ENCODE data around the gene HRG. TPM values are rescaled to one million over a fixed set of nuclear protein-coding genes. Genes with fewer than 3 reads are reported as not detected.

Gene HRG
- total RNA-seq, 1 donor from 2014 or later: not detected

DNA sequence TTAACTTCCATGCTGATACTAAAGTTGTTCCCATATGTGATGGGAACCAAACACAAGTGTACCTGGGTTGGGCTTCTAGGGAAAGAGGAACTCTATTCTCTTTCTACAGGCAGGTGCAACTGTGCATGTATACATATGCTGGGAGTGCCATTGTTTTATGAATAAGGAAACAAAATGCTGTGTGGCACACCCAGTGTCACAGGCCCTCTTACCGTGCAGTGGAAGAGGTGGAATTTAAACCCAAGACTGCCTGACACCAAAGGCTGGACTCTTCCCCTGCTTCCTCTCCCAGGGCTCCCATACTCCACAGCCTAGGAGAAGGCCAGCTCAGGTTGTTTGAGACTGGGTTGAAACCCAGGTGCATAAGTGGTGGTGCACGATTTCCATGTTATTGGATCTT lies 27.6 kb upstream of the HRG start:
- no peak for DNase-seq

DNA sequence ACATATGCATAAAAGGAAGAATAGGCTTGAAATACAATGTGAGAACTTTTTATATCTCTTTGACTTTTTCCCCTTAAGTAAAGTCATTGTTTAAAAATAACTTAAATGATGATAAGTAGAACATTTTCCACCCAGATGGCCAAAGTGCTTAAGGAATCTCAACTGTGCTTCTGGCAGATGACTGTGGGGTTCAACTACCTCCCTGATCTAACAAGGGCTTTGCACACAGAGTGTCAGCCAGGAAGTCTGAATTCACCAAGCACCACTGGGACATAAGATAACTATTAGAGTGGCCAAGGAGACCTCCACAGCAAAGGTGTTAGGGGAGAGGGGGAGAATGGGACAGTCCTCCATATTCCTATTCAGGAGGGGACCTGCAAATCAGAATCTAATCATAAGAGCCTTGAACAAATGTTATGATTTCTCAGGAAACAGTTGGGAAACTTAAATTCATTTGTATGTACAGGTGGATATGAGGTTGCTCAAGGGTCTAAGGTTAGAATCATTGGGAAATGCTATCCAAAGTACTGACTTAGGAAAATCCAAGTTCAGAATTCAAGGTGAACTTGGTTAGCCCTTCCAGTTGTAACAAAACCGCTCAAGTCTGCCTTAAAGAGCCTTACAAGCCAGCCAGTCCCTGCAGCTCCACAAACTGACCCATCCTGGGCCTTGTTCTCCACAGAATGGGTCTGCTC lies 25.9 kb upstream of the HRG start, which contains the start of gene FETUB:
Gene FETUB, plus strand, starts transcription at position 622 of the 695 bp plus-strand sequence. Its CDS starts 62 bp downstream, at position 684.
- DNase-seq: no peak

DNA sequence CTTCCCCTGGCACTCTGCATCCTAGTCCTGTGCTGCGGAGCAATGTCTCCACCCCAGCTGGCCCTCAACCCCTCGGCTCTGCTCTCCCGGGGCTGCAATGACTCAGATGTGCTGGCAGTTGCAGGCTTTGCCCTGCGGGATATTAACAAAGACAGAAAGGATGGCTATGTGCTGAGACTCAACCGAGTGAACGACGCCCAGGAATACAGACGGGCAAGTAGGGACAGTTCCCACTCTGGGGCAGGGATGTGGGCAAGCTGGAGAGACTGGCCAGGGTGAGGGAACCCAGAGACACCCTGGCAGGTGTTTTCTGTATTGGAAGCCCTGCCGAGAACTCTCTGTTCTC lies 25.4 kb upstream of the HRG start:
- no peak for DNase-seq

DNA sequence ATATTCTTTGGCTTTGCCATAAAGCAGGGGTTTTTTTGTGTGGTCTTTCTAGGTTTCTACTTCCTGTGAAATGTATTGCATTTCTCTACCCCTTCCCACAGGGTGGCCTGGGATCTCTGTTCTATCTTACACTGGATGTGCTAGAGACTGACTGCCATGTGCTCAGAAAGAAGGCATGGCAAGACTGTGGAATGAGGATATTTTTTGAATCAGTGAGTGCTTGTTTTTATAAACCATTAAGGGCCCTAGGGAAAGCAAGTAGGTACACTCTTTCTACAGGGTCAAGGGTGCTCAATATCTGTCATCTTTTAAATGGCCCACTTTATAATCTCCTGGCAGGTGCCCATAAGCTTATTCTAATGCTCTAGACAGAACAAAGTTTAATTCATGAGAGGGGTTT lies 24.9 kb upstream of the HRG start:
- DNase-seq: no peak

DNA sequence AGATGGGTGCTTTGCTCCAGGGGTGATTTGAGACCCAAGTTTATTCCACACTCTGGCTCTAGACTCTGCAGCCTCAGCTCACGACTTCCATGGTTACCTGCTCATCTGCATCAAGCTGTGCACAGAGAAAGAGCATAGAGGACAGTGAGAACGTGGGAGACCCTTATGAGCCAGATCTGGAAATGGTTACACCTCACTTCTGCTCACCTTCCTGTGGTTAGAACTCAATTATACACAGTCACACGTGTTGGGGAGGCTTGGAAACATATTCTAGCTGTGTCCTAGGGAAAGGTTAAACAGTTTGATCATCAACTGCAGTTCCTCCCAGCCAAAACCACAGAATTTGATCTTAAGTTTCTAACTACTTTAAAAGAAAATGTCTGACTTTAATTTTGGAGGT lies 23.8 kb upstream of the HRG start:
- no peak for DNase-seq

DNA sequence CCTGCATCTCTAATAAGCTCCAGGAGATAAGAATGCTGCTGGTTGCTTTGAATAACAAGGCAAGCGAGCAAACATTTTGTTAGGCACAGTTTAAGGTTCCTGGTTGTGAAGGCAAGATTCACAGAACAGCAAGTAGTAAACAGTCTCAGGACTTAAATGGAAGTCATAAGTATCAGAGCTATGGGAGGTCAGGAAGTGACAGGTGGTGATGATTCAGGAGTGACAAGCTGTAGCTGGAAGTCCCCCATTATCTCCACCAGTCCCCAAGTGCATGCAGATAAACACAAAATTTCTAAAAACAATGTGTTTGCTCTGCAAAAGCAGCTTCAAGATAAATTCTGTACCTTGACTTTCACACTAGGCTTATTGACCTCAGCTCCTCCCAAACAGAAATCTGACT lies 22.3 kb upstream of the HRG start:
- DNase-seq: no peak

DNA sequence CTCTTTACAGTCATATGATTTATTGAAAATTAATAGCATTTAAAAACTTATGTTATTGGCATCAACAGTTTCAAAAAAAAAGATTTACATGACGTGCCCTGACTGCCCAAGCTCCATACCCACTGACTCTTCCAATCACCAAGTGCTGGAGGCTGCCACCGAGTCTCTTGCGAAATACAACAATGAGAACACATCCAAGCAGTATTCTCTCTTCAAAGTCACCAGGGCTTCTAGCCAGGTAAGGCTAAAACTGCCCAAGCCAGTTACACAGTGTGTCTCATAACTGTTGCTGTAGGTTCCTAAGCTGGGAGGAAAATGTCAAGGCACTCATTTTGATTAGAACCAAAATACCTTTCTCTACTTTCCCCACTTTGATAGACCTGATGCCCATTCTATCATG lies 21.1 kb upstream of the HRG start:
- DNase-seq: no peak

DNA sequence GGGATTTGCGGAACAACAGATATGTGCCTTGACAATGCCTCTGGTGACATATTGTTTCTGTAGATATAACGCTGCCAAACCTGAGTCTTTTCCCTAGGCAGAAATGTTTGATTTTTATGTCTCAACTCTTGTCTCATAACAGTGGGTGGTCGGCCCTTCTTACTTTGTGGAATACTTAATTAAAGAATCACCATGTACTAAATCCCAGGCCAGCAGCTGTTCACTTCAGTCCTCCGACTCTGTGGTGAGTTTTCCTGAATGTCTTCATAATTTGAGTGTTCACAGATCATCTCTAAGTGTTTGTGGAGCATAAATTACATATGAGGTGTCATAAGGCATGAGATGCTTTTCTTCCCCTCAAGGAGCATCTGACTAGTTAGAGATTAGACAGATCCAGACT lies 19.7 kb upstream of the HRG start:
- DNase-seq: no peak

DNA sequence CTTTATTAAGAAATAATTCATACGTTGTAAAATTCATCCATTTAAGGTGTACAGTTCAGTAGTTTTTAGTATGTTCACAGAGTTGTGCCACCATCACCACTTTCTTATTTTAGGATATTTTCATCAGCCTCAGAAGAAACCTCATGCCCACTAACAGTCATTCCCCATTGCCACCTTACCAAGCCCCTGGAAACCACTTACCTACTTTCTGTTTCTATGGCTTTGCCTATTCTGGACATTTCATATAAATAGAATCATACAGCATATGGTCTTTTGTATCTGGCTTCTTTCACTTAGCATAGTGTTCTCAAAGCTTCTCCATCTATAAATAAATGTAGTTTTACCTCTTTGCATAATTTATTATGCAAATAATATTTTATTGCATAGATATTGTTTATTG lies 19.0 kb upstream of the HRG start:
- no peak for DNase-seq

DNA sequence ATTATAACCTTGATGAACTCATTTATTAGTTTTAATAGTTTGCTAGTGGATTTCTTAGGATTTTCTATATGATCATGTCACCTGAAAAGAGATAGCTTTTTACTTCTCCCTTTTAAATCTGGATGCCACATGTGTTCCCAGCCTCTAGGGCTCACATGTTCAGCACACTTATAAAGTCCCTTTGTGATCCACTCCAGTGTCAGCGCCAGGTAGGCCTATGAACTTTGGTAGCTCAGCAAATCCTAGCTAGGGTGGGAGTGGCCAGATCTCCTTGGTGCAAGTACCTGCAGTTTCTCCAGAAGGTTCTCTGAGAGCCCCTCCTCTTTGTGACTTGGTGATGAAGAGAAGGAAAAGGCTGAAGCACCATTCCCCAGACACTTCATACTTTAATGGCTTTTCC lies 17.0 kb upstream of the HRG start:
- DNase-seq: no peak

DNA sequence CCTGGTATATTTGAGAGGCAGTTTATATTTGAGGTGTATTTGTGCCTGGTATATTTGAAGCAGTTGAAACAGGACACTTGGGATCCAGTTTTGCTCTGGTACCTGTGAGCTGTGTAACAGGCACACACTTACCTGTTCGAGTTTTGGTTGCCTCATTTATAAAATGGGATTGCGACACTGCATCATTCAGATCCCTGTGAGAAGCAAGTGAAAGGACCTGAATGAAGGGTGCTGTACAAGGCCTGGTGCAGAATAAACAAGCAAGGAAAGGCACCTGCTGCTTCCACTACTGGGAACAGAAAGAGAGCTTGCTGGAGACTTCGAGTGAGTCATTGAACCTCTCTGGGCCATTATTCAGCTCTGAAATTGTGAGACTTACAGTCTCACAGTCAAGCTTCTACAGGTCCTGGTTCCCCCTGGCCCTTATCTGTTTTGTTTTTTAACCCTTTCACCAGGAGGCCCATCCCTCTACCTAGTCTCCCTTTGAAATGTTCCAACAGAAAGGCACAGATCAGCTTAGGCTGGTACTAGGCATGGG lies 14.1 kb upstream of the HRG start:
- DNase-seq: no peak

DNA sequence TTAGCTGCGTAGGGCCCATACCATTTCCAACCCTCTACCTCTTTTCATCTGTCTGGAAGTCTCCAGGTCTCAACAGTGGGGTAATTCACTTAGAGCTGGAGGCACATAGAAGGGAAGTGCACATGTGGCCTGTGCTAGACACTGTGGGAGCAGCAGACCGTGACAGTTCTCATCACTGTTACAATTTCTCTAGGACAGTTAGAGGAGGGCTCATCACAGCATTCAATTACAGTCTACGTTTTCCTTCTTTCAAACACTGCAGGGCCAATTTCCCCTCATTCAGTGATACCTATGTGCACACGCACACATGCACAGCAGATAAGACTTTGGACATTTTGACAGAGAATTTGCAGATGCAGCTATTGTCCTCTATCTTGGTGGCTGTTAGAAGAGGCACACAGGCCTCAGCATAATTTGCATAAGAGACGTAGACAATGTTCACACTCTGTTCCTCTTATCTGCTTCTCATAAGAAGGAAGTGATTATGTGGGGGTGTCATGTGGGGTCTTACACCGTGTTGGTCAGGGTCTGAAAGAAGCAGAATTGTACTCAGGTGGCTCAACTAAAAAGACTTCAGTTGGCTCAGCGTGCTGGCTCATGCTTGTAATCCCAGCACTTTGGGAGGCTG lies 12.6 kb upstream of the HRG start:
- DNase-seq: no peak

DNA sequence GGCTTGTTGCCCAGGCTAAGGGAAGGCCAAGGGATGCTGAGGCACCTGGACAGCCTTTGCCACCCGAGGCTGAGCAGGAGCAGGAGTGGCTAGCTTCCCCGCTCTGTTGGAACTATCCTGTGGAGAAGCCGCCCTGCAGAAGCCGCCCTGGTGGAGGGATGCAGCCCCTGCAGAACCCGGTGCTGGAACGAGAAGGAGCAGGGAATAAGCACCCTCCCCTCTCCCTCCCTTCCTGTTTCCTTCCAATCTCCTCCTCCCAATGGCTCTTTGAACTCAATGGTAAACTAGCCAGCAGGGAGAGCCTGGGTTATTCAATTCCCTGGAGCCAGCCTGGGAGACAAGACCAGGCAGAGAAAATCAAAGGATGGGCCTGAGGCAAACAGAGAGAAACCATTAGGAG lies 11.8 kb upstream of the HRG start:
- no peak for DNase-seq

DNA sequence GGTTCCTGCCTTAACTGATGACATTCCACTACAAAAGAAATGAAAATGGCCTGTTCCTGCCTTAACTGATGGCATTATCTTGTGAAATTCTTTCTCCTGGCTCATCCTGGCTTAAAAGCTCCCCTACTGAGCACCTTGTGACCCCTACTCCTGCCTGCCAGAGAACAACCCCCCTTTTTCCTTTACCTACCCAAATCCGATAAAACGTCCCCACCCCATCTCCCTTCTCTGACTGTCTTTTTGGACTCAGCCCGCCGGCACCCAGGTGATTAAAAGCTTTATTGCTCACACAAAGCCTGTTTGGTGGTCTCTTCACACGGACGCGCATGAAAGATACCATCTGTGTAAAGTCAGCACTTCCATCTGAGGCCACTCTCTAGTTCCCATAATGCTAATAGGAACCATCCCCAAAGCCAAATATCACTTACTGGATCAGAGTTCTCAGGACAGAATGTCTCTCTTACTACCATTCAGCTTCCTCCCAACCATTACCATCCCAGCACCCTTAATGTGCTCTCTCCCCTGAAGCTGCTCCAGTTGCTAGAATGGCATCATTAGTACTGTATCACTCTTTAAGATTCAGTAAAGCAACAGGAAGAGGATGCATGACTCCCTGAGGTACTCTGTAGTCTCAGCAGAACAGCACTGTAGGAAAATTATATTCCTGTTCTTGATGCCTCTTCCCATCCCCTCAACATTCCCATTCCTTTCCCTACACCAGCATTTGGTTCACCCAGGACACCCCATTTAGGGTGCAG lies 2.3 kb upstream of the HRG start:
- DNase-seq: no peak

DNA sequence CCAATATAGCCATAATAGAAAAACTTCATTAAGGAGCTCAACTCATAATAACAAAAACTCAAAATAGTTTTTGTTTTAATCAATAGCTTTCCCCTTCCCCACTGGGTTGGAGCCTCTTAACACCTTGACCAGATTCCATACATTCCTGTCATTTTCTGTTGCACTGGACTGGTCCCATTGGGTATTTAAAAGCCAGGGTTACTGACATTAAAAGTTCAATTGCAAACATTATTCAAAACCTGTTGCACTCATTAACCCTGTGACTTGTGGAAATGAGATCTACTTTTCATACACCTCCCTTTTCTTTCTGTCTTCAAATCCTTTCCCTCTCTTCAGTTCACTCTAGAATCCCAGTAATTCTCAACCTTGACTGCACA lies 1.7 kb upstream of the HRG start:
- DNase-seq: no peak

DNA sequence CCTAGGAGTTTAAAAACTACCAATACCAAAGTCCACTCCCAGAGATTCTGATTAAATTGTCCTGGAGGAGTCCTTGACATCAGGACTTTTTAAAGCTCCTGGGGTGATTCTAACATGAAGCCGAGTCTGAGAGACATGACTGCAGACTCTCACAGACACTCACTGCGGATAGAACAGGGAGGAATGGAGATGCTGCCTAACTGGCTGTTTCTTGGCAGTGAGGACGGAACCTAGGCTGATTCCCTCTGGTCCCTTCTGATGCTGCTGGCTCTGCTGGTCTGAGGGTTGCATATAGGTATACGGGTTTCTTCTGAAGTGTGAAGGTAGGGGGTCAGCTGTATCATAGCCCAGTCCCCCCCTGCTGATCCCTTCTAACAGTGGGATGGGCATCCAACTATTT lies 1.3 kb upstream of the HRG start:
- DNase-seq: no peak

DNA sequence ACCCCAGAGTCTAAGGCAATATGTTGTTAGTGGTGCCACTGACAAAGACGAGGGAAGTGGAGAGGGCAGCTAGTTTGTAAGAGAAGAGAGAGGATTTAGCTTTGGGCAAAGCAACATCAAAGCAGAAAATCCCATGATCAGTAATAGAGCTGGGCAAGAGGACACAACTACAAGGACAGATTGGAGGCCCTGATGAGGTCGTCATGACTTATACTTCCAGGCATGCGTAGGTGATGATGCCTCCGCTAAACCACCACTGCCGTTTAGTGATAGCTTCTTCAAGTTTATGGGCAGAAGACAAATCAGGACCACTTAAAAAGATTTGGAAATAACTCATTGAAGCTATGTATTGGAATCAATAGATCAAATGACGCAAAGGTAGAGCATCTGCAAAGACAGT lies 2.6 kb downstream of the HRG start:
- no peak for DNase-seq

DNA sequence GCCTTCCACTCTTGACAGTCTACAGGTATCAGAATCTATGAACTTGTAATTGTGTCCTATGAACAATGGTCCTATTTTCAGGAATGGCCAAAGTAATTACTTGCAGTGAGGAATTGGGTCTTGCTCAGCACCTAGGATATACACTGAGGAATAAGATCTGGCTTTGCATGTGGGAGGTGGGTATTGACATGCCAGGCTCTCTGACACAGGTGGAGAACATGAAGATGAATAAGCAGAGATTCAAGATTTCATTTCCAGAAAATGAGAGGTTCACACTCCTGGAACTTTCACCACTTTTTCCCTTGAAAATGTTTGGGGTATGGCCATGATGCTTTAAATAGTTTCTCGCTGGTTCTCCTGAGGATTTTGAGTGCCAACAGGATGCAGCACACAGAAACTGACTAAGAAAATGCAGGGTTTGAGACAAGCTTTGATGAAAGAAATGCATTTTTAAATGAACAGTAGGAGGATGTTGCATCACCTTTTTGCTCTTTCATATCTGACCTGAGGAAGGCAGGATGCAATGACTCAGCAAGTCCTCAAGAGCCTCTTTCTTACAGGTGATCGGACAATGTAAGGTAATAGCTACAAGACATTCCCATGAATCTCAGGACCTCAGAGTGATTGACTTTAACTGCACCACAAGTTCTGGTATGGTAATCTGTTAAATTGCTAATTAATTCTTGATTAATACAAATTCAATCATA lies 3.7 kb downstream of the HRG start:
- DNase-seq: no peak

DNA sequence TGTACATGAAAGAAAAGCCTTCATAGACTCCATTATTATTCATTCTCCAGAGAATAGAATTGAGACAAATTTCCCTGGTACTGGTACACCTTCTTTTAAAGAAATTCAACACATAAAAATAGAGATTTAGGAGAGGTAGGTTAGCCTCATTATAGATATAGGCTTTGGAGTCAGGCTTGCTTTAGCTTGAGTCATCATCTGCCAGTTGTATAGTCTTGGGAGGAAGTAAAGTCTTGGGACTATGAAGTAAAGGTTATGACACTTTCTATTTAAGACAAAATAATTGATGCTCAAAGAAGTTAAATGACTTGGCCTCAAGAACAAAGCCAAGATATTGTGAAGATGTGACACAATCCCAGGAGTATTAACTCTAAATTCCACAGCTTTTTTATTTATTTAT lies 4.3 kb downstream of the HRG start:
- no peak for DNase-seq

DNA sequence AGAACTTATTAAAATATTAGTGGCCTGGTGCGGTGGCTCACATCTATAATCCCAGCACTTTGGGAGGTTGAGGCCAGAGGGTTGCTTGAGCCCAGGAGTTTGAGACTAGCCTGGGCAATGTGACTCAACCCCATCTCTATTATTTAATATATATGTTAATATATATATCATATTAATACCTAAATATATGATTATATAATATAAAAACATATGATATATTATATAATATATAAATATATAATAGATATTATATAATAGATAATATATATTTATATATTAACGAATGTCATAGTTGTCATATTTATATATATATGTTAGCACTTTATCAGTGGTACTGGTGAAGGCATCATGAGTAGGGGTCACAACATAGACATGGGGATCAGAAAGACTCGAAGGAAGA lies 5.2 kb downstream of the HRG start:
- no peak for DNase-seq

DNA sequence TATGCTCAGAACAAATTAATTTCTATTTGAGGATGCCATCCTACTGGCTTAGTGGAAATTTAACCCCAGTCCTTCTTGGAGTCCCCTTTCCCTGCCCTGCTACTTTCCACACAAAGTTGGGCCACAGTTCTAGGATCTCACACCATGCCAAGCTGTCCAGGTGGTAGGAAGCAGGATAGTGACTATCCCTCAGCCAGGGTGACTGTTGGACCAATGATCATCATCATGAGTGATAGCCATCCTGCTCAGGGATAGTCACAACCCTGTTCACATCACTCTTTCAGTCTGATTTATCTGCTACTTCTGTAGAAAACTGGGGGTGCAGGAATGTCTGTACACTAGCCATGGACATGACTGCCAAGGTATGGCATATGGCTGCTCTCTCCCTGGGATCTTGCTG lies 12.8 kb downstream of the HRG start:
- DNase-seq: no peak

DNA sequence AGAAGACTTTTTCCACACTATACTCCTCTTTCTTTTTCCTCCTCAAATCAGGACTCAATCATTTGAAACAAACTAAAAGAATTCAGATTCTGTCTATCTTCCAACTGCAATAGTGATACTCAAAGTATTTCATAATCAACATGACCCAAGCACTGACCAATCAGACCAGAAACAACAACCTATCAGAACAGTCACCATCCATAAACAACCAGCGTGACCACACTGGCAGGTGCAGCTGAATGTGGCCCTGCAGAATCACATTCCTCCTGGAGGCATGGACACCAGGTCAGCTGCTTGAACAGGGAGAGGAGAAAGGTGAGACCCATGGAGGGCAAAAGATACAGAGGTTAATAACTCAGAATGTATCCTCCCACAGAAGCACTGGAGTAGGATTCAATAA lies 13.3 kb downstream of the HRG start:
- no peak for DNase-seq

DNA sequence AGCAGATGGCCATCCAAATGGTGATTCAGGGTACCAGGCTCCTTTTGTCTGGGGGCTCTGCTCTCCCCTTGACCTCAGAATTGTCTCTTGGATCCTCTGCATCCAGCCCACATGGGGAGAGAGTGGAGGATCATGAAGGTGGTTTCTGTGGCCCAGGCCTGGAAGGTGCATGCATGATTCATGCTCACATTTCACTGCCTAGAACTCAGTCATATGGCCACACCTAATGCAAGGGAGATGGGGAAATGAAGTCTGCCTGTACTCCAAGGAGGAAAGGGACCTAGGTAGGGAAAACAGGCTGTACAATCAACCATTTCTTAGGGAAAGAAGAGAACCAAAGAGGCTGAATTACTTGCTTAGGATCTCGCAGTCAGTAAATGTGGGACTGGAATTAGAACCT lies 15.1 kb downstream of the HRG start:
- DNase-seq: no peak
